NCI-H2171 (cell line): ENCODE measurements around the gene MAP4K4.
A peak's percentile ranks its signal among the peaks of the same experiment; 100 is the strongest.

ENCODE experiments used
- DNase-seq: peaks from one replicate; lab custom pipeline; 2025; lab: John Stamatoyannopoulos, UW

MAP4K4 gene

GRCh38 chr2:101812226-101812625 is 114.7 kb downstream of the MAP4K4 start:
- DNase-seq = no peak

- no peak for DNase-seq
Observed at GRCh38 chr2:101814752-101815151, 117.2 kb downstream of the MAP4K4 start.

GRCh38 chr2:101815154-101815553 is 117.6 kb downstream of the MAP4K4 start:
- DNase-seq = no peak

- DNase-seq = peak; percentile 22
Observed at GRCh38 chr2:101815739-101816391, 118.4 kb downstream of the MAP4K4 start.

- no peak for DNase-seq
Observed at GRCh38 chr2:101816598-101816997, 119.1 kb downstream of the MAP4K4 start.

GRCh38 chr2:101817481-101817880 is 120.0 kb downstream of the MAP4K4 start:
- no peak for DNase-seq

GRCh38 chr2:101818531-101819451 is 121.3 kb downstream of the MAP4K4 start:
- peak; percentile 47 for DNase-seq

GRCh38 chr2:101820519-101820918 is 123.0 kb downstream of the MAP4K4 start:
- no peak for DNase-seq

- no peak for DNase-seq
Observed at GRCh38 chr2:101821059-101821805, 123.7 kb downstream of the MAP4K4 start.

GRCh38 chr2:101821828-101822458 is 124.4 kb downstream of the MAP4K4 start:
- DNase-seq = no peak

- no peak for DNase-seq
Observed at GRCh38 chr2:101823347-101823791, 125.9 kb downstream of the MAP4K4 start.

- no peak for DNase-seq
Observed at GRCh38 chr2:101823859-101824258, 126.4 kb downstream of the MAP4K4 start.

GRCh38 chr2:101826716-101827115 is 129.2 kb downstream of the MAP4K4 start:
- DNase-seq = no peak

- DNase-seq = no peak
Observed at GRCh38 chr2:101827246-101827645, 129.7 kb downstream of the MAP4K4 start.

GRCh38 chr2:101828257-101828656 is 130.8 kb downstream of the MAP4K4 start:
- no peak for DNase-seq

- DNase-seq = no peak
Observed at GRCh38 chr2:101828673-101829334, 131.3 kb downstream of the MAP4K4 start.

GRCh38 chr2:101829429-101829828 is 131.9 kb downstream of the MAP4K4 start:
- no peak for DNase-seq

GRCh38 chr2:101830146-101830545 is 132.6 kb downstream of the MAP4K4 start:
- DNase-seq = no peak

- DNase-seq = no peak
Observed at GRCh38 chr2:101830555-101830954, 133.0 kb downstream of the MAP4K4 start.

GRCh38 chr2:101831351-101831865 is 133.9 kb downstream of the MAP4K4 start:
- DNase-seq = peak; percentile 39

- DNase-seq = no peak
Observed at GRCh38 chr2:101832114-101832513, 134.6 kb downstream of the MAP4K4 start.
